Subcutaneous adipose tissue (tissue), 4 donors: ENCODE results near the gene KIF1A. TPM values are rescaled to one million over a fixed set of nuclear protein-coding genes. Genes with fewer than 3 reads are reported as not detected.

Experiments used
- CTCF ChIP-seq: fragments of 450-650 bp; IDR thresholded peaks from one replicate; pipeline ENCODE4 v1.5.1; 2016; ENCODE audit warnings: low read depth, mild to moderate bottlenecking, control low read depth, antibody characterized with exemption, moderate library complexity
- total RNA-seq, 4 donors: library from RNA; depleted of rRNA; stranded (reverse); fragments of >200 nt; gene quantifications; one replicate each; pipeline ENCODE4 v1.1.0, GENCODE V29; 2016

The KIF1A gene
- total RNA-seq, 4 donors from 2014 or later, result not detected

DNA sequence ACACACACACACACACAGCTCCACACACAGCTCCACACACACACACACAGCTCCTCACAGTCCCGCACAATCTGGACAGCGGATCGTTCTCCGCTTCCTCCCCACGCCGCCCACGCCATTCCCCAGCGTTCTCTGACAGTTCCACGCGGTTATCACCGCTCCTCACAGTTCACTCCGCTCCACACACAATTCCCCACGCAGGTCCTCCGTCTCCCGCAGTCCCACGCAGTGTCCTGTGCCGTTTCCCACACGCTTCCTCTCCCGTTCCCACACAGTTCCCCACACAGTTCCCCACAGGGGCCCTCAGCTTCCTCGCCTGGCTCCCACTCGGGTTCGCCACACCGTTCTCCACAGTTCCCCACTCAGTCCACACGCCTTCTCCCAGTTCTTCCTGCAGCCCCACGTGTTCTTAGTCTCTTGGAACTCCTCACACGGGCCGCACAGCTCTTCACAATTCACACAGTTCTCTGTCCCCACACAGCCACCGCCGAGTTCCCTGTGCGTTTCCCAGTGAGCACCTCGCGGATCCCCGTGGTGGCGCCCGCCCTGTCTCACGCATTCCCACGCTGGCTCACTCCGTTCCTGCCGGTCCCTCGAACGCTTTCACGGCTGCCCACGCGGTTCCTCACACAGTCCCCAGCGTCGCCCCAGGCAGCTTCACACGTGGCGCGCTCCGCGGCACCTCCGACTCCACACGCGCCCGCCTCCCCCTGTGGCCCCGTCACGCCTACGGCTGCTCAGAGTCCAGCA lies 38.4 kb downstream of the KIF1A start:
- TF ChIP-seq CTCF, result no peak

- TF ChIP-seq CTCF, result no peak
Observed at GRCh38 chr2:240780023-240780700, 39.9 kb downstream of the KIF1A start.

GRCh38 chr2:240778426-240778825 lies 41.6 kb downstream of the KIF1A start:
- no peak for TF ChIP-seq CTCF

DNA sequence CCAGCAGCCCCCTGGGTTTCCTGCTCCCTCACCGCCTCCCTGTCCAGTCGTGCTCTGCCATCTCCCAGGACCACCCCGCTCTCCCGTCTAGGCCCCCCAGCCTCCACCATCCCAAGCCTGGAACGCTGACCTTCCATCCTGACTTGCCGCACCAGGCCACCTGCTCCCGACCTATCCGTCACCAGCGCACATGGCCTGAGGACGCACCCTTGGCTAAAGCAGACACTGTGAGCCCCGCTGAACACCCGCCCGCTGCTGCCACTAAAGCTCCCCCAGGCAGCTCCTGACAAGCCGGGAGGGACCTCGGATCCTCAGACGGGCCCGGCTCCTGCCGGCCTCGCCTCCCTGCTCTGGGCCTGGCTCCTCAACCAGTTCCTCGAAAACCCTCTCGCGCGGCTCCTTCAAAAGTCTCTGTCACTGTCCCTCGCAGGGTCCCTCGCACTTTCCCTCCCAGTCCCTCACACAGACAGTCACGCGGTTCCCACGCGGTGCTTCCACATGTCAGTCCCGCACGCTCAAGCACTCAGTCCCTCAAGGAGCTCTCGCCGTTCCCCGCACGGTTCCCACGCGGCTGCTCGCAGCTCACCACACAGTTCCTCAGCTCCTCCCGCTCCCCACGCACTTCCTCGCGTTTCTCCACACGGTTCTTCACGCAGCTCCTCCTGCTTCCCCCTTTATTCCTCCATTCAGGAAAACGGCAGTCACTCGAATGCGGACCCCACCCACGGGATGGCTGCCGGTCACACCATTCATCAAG lies 42.4 kb downstream of the KIF1A start:
- no peak for TF ChIP-seq CTCF

DNA sequence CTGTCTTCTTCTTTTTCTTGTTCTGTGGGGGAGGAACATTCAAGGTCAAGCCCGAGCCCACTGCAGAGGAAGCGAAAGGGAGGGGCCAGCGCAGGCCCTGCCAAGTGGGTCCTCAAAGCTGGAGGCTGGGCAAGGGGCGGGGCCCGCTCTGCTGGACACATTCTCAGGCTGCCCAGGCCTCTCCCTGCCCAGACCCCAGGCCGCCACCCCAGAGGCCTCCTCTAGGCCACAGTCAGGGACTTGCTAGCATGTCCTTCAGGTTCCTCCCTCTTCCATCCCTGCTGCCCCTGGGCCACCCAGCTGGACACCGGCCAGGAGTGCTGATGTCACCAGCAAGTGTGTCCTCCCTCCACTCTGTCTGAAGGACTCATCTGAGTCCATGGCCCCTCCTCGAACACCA lies 44.1 kb downstream of the KIF1A start:
- TF ChIP-seq CTCF, result no peak

DNA sequence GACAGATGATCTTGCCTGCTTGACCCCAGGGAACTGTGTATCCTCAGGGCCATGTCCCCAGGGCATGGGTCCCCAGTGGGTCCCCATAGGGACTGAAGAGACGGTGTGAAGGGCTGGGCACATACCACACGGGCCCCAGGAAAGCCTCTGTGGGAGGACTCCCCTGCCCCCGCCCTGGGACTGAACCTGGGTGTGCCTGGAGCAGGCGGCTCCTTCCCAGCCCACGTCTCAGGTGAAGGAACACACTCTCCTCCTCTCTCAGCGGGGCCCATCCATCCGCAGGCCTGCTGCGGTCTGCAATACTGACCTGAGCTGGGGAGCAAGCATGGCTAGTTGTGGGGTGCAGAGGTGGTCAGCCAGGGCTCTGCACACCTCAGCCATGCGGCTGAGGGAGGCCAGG lies 45.2 kb downstream of the KIF1A start:
- TF ChIP-seq CTCF, result no peak

- no peak for TF ChIP-seq CTCF
Observed at GRCh38 chr2:240769096-240769495, 50.9 kb downstream of the KIF1A start.
